NB4 (cell line): ENCODE results near the gene CPNE9.

Experiments
- POLR2A ChIP-seq: IDR thresholded peaks from 2 replicates; pipeline ENCODE4 v1.6.1; 2011; ENCODE audit warnings: mild to moderate bottlenecking; ENCODE audit not compliant: insufficient read length; ENCODE audit errors: extremely low read depth
- TF ChIP-seq, protein P1 (sequence below): IDR thresholded peaks from one replicate; pipeline ENCODE4 v1.5.1; 2012; ENCODE audit warnings: low read depth, low read length
- TF ChIP-seq, protein P2 (sequence below): IDR thresholded peaks from 2 replicates; pipeline ENCODE4 v1.6.1; 2011; ENCODE audit warnings: low read depth, low read length

DNA sequence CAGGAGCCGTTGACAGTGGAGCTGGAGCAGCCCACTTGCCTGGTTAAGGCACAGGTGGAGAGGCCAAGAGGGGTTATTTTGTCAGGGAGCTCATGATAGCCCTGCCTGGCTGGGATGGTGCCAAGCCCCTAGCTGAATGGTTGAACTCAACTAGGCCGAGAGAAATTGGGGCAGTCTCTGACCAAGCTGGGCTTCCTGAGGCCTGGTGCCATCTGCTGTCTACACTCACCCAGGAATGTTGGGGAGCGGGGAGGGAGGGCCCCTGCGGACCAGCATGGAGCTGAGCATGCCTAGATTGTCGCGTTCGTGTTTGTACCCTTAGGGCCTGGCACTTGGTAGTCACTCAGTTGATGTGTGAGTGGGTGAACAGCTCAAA lies 29.1 kb downstream of the CPNE9 start:
- TF ChIP-seq, protein P1, sequence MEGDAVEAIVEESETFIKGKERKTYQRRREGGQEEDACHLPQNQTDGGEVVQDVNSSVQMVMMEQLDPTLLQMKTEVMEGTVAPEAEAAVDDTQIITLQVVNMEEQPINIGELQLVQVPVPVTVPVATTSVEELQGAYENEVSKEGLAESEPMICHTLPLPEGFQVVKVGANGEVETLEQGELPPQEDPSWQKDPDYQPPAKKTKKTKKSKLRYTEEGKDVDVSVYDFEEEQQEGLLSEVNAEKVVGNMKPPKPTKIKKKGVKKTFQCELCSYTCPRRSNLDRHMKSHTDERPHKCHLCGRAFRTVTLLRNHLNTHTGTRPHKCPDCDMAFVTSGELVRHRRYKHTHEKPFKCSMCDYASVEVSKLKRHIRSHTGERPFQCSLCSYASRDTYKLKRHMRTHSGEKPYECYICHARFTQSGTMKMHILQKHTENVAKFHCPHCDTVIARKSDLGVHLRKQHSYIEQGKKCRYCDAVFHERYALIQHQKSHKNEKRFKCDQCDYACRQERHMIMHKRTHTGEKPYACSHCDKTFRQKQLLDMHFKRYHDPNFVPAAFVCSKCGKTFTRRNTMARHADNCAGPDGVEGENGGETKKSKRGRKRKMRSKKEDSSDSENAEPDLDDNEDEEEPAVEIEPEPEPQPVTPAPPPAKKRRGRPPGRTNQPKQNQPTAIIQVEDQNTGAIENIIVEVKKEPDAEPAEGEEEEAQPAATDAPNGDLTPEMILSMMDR, result no peak
- TF ChIP-seq POLR2A, result no peak
- TF ChIP-seq, protein P2, sequence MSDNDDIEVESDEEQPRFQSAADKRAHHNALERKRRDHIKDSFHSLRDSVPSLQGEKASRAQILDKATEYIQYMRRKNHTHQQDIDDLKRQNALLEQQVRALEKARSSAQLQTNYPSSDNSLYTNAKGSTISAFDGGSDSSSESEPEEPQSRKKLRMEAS, result no peak
